ENCODE measurements around the gene ADAMTS6.

Gene ADAMTS6

DNA sequence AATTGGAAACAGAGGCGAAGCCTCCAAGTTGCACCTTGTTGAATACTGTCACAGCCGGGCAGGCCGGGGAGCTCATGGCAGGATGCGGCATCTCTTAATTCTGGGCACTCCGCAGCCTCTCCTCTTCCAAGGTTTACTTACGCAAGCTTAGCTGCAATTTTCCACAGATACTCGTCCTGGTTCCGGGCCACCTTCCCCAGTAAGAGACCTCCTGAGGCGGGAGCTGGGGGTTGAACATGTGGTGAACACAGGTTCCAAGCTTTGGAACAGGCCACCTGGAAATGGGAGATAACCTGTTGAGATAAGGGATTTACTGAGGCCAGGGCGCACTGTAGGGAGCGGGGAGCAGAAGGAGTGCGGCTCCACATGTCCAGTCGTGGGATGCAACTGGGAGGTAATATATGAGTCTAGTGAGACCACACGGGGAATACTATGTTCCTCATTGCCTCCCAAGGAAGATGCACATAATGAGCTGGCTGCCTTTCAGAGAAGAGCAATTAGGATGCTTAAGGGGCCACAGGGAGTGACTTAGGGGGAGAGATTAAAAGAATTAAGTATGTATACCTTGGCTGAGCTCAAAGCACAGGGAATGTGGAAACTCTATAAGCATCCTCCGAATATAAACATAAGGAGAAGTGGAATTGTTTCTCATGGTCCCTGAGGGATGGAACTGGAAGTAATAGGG lies 377.8 kb downstream of the ADAMTS6 start:
- no peak for DNase-seq (ENCODE audit: low read depth in 2 of 2)

DNA sequence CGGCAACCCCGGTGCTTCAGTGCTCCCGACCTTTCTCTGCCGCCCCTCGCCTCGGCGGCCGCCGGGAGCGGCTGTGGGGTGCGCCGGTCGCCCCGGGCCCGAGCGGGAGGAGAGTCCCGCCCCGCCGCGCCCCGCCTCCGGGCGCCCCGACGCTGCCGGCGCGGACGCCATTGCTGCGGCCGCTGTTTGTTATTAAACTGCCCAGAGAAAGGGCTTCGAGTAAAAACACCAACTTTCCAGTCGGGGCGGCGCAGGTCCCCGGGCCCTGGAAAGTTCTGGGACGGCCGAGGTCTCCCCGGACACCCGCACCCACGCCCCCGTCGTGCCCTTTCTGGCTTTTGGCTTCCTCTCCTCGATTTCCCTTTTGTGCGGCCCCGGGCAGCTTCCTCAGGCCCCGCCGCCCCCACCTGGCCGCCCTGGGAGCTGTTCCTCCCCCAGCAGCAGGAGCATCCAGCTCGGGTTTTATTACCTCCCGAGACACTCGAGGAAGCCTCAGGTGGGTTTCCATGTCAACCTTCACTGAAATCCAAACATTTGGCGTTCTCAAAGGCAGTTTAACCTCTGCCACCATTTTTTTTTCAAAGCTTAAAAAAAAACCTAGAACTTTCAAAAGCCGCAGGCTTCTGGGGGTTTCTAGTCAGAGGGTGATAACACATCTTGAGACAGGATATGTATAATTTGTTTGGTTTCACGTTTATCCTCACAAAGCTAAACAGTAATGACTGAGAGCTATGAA lies 378.6 kb downstream of the ADAMTS6 start:
- peak in 1 of 2 donors; percentile 21 for DNase-seq (ENCODE audit: low read depth in 2 of 2)

GRCh38 chr5:65102371-65102975 lies 379.2 kb downstream of the ADAMTS6 start:
- DNase-seq (ENCODE audit: low read depth in 2 of 2) = no peak

- no peak for DNase-seq (ENCODE audit: low read depth in 2 of 2)
Observed at GRCh38 chr5:65101632-65102100, 380.1 kb downstream of the ADAMTS6 start.

GRCh38 chr5:65100911-65101631 lies 380.6 kb downstream of the ADAMTS6 start:
- no peak for DNase-seq (ENCODE audit: low read depth in 2 of 2)

All from stimulated activated CD4-positive, alpha-beta T cell treated with anti-CD3 and anti-CD28 coated beads, Interleukin-4, amount 100 ng/mL, for 48 hours (primary cell).